Psoas muscle (tissue), 8 donors: ENCODE measurements around the gene UBE2F. TPM values are rescaled to one million over a fixed set of nuclear protein-coding genes. Genes with fewer than 3 reads are reported as not detected.

ENCODE experiments used
- ATAC-seq, 4 donors: fragments of 200-7000 bp; cut with Tn5 transposase; one replicate each; pipeline ENCODE4 v1.9.1; 2020; ENCODE audit warnings: moderate library complexity in 3 of 4, mild to moderate bottlenecking in 2 of 4
- DNase-seq, 2 donors: peaks; one replicate each; pipeline ENCODE4 v3.0.0-alpha.2; 2020
- H3K27ac ChIP-seq: fragments of 200-600 bp; one replicate; pipeline ENCODE4 v1.8.0; 2022
- H3K27me3 ChIP-seq, 3 donors: fragments of 200-600 bp in 1 of 3; one replicate each; pipeline versions ENCODE4 v1.6.1 to v1.8.0; 2013 to 2022; ENCODE audit warnings: low read length in 2 of 3, mild to moderate bottlenecking in 2 of 3, moderate library complexity in 1 of 3; ENCODE audit not compliant: insufficient read depth in 3 of 3
- H3K36me3 ChIP-seq, 2 donors: fragments of 200-600 bp in 1 of 2; one replicate each; pipeline versions ENCODE4 v1.6.1 to v1.8.0; 2013 to 2022; ENCODE audit warnings: low read depth in 1 of 2, mild to moderate bottlenecking in 1 of 2, moderate library complexity in 1 of 2; ENCODE audit not compliant: insufficient read depth in 1 of 2
- H3K4me1 ChIP-seq: fragments of 200-600 bp; one replicate; pipeline ENCODE4 v1.8.0; 2022
- H3K4me3 ChIP-seq: fragments of 200-600 bp; one replicate; pipeline ENCODE4 v1.8.0; 2022; ENCODE audit warnings: mild to moderate bottlenecking
- H3K9me3 ChIP-seq: fragments of 200-600 bp; one replicate; pipeline ENCODE4 v1.8.0; 2022
- CTCF ChIP-seq: fragments of 200-600 bp; IDR thresholded peaks from one replicate; pipeline ENCODE4 v1.8.0; 2022; ENCODE audit warnings: antibody characterized with exemption
- WGBS, 3 donors: extraction: QIAGEN DNeasy Blood & Tissue Kit; methylation state at CpG; one replicate each; pipeline versions ENCODE4 v1.1.6 to v1.1.7; 2013; 5-methylcytosine and 5-hydroxymethylcytosine counted together
- intact Hi-C, 2 donors: fragments of 100-400 bp; cut with DNase I; formaldehyde crosslinking; loops; one replicate each; pipeline versions ENCODE4 v1.11.0 to v1.14.2; 2022
- polyA plus RNA-seq, 3 donors: library from polyadenylated mRNA; stranded (reverse); fragments of 200-250 nt; gene quantifications; one replicate each; pipeline ENCODE4 v1.2.3, GENCODE V29; 2013
- total RNA-seq, 4 donors: library from RNA; stranded (reverse); fragmentation: NEBNext Ultra II Directional in 2 of 4; extraction: Animal tissue kit (Norgen Biotek cat#: 25700) in 2 of 4; gene quantifications; one replicate each; pipeline versions ENCODE4 v1.2.1 to v1.2.4, GENCODE V29; 2021 to 2023
- donor health status: healthy with polysubstance abuse.
- donor health status: DM: no; HTN: no; CAD: no; lungs with moderate emphysema.
- donor health status: Bipolar disorder and iron deficiency.
- donor health status: healthy.
- donor health status: DM: yes; HTN: yes; CAD: no.
- donor health status: DM: no; HTN: no; CAD: no.
- donor health status: DM: no; HTN: no; CAD: no.
- donor health status: DM: yes; HTN: yes; CAD: no.

The UBE2F gene
- total and polyA plus RNA-seq, 7 donors: 46.0 to 134 (median 67.5) TPM

DNA sequence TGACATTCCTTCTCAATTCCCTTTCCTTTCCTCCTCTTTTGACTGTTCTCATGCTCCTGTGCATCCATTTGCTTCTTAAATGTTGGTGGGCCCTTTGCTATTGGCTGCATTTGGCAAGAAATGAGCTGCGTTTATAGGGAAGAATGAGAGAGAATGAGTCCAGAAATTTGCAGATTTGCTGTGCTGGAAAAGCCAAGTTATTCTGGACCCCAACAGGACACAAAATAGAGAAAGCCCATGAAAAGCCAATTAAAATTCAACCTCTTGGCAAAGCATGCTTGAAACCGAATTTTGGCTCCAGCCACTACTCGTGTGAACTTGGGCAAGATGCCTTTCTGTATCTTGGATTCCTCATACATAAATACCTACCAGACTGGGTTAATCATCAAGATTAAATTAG, 92.7 kb downstream of the UBE2F start:
- no peak for DNase-seq
- intact Hi-C loops: no loop called here
- WGBS, 3 donors: 48 to 56% (median 48%) methylated on average over 3 of the region's 3 CpGs
- Histone ChIP-seq H3K27me3 (no peaks in the 10 kb centered on the region), H3K4me3 (peak overlapping the region; percentile 99), H3K4me1 (peaks cover 13% of the 10 kb centered on the region), H3K9me3 (no peaks in the 10 kb centered on the region), H3K27ac (peak overlapping the region; percentile 95), H3K36me3 (peaks cover 0 to 3% of the 10 kb centered on the region in 2 donors)
- no peak for ATAC-seq
- TF ChIP-seq CTCF: no peak

DNA sequence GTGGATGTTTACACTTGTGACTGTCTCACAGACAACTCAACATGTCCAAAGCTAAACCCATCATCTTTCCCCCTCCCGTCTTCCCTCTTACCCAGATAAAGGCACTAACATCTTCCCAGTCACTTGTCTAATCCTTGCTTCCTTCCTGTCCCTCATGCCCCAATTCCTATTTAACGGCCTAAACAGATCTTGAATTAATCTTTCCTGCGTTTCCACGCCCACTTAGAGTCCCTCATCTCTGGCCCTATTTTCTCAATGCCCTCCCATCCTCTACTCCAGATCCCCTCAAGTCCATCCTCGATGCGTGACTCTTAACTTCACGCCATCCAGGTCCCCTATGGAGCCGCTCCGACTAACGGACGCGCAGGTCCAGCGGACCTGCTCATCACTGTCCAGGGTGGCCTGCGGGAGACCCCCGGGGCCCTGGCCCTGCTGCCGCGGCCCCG, 93.3 kb downstream of the UBE2F start:
- H3K27ac ChIP-seq: peak overlapping the region; percentile 95
- intact Hi-C loops: loop anchor here in 1 of 2 donors (2.0 to 5.0 kb wide), 2 partner anchors 91 to 203 kb away; partner anchors contain the start of gene RAMP1
- no peak for ATAC-seq
- H3K36me3 ChIP-seq: peaks cover 0 to 10% of the 10 kb centered on the region in 2 donors
- DNase-seq: no peak
- peaks cover 13% of the 10 kb centered on the region for H3K4me1 ChIP-seq
- no peaks in the 10 kb centered on the region for H3K27me3 ChIP-seq
- TF ChIP-seq CTCF: no peak
- H3K9me3 ChIP-seq: no peaks in the 10 kb centered on the region
- 1 to 2% (median 1%) methylated on average over 18 of the region's 18 CpGs for WGBS, 3 donors
- H3K4me3 ChIP-seq: peak overlapping the region; percentile 99

DNA sequence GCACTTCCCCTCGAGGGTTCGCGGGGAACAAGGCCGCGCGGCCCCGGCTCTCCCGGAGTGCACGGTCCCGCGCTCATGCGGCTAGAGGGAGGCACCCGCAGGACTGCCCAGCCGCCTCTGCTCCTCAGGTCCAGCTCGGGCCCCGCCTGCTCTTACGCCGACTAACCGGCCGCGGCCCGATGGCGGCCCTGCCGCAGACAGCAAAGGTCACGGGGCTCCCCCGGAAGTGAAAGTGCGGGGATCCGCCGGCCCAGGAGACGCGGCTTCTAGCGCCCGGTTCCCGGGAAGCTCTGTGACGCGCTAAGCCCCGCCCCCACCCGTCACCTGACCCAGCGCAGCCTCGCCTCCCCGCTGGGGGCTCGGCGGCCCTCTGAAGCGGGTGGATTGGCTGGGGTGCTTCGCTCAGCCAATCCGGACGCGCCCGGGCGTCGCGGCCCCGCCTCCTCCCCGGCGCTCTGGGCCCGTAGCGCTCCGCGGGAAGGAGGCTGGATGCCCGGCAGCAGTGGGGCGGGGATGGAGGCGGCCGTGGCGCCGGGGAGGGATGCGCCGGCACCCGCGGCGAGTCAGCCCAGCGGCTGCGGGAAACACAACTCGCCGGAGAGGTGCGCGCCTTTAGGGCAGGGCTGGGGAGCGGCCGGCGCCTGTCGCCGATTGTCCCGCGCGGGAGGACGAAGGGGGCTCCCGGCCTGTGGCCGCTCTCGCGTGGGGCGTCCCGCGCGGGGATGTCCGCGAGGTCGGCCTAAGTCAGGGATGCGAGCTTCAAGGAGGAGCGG, 93.9 kb downstream of the UBE2F start, which contains the start of gene SCLY:
SCLY (plus strand) TSS at position 460 of the 773 bp plus-strand sequence; CDS start at position 514, 54 bp downstream.
- H3K9me3 ChIP-seq: no peaks in the 10 kb centered on the region
- 0 to 1% (median 0%) methylated on average over 73 to 98 of the region's 98 CpGs for WGBS, 3 donors
- H3K4me3 ChIP-seq: peak within 1 kb of the TSS; percentile 99
- H3K4me1 ChIP-seq: peaks cover 13% of the 10 kb centered on the region
- TF ChIP-seq CTCF: no peak
- intact Hi-C loops: loop anchor here in 1 of 2 donors (2.0 to 5.0 kb wide), 2 partner anchors 92 to 203 kb away; partner anchors contain the start of gene RAMP1
- DNase-seq: peak; percentile 98 to 99
- H3K27ac ChIP-seq: peak within 1 kb of the TSS; percentile 95
- peaks cover 0 to 13% of the 10 kb centered on the region in 2 donors for H3K36me3 ChIP-seq
- ATAC-seq: peak; percentile 99
- no peaks in the 10 kb centered on the region for H3K27me3 ChIP-seq

- peak overlapping the region; percentile 95 for H3K27ac ChIP-seq
- peaks cover 0 to 21% of the 10 kb centered on the region in 2 donors for H3K36me3 ChIP-seq
- H3K9me3 ChIP-seq: no peaks in the 10 kb centered on the region
- H3K4me1 ChIP-seq: peaks cover 13% of the 10 kb centered on the region
- peak overlapping the region; percentile 99 for H3K4me3 ChIP-seq
- intact Hi-C loops: loop anchor here in 1 of 2 donors (2.0 to 5.0 kb wide), 3 partner anchors 71 to 204 kb away; partner anchors contain the start of gene RAMP1
- no peak for DNase-seq
- ATAC-seq: peak in 1 of 4 donors; percentile 0
- TF ChIP-seq CTCF: no peak
- WGBS, 3 donors: 3 to 4% (median 3%) methylated on average over 29 of the region's 29 CpGs
- no peaks in the 10 kb centered on the region for H3K27me3 ChIP-seq
These were observed 94.7 kb downstream of the UBE2F start for GRCh38 chr2:238061315-238062202.
